HG03520 (cell line): Measurements from ENCODE around the gene AMOTL1.
"Not testable (repeated sequence)": the region's sequence is repeated elsewhere in the genome, so short reads cannot be mapped to it uniquely, and the experiment has no call there.

Experiments
- ATAC-seq: cut with Tn5 transposase; IDR thresholded peaks from one replicate; pipeline ENCODE4 v1.9.1; 2021; ENCODE audit warnings: mild to moderate bottlenecking, moderate library complexity; ENCODE audit not compliant: unreplicated experiment

Gene AMOTL1

DNA sequence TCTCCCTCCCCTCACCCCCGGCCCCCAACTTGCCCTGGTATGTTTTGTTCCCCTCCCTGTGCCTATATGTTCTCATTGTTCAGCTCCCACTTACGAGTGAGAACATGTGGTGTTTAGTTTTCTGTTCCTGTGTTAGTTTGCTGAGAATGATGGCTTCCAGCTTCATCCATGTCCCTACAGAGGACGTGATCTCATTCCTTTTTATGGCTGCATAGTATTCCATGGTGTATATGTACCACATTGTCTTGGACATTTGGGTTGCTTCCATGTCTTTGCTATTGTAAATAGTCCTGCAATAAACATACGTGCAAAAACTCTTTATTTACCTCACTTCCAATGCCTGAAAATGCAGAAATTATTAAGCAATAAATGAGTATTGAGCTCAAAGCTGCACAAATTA lies 85.1 kb downstream of the AMOTL1 start:
- not testable (repeated sequence) for ATAC-seq

- ATAC-seq = no peak
These were observed 85.7 kb downstream of the AMOTL1 start for GRCh38 chr11:94853836-94854235.

DNA sequence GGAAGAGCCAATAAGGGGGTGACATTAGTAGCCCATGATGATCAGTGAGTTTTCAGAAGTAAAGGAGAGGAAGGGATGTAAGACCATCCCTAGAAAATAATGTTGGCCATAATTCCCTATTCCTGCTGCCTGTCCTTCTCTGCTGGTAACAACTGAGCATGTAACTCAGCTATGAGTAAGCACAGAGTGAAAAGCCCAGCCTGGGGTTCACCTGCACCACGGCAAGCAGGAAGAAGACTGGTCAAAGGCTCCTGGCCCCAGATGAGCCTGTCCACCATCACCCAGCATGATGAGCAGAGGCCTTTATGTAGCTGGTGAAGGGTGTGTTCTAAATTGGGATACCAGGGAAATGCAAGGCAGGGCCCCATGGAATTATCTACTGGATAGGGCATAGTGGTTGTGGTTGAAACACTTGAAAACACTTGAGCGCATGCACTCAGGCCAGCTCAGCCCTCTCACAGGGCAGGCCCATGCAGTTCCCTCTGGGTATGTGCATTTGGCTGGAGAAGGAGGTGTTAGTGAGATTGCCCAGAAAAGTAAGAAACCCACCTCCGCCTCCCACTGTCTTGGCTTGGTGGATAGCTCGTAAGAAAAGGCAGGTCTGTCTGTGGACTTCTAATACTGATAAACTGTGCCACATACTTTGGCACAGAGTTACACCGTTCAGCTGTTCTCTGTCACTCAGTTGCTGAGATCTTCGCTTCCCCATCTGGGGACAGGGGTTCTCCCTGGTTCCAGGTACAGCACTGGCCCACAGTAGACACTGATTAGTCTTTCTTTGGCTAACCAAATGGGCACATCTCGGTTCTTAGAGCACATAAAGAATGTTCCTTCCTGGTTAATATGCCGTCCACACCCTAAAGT lies 86.8 kb downstream of the AMOTL1 start:
- ATAC-seq = no peak

GRCh38 chr11:94855666-94856065 lies 87.5 kb downstream of the AMOTL1 start:
- no peak for ATAC-seq

DNA sequence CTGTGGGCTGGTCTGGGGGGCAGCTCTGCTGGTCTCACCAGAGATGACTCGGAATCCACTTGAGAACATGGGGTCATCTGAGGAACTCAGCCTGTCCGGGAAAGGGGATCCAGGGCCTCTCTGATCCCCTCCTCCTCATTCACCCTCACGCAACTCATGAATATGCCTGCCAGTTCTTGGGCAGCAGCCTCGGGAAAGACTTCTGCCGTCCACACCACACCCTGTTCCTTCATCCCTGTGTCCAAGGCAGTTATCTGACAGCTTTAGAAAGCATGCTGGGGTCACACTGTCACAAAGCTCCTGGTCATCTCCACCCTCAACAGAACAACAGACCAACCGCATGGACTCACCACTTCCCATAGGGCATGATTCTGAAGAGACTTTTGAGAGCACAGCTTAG lies 88.3 kb downstream of the AMOTL1 start:
- ATAC-seq = no peak

DNA sequence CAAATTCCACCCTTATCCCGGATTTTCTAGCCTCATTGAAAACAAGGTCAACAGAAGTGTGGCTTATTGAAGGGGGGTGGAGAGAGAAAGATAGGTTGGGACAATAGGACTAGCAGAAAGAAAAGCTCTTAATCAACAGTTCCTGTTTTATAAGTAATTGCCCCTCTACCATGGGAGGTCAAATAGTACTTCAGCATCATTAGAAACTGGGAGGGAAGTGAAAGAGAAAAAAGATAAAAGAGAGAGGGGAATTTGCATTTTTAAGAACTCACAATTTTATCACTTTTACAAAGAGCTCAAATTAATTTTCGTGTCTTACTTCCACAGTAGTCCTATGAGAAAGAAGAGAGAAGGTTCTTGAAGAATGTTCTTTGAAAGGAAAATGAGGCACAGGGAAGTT lies 89.2 kb downstream of the AMOTL1 start:
- no peak for ATAC-seq

GRCh38 chr11:94858012-94858705 lies 90.0 kb downstream of the AMOTL1 start:
- ATAC-seq = no peak

- no peak for ATAC-seq
These were observed 92.2 kb downstream of the AMOTL1 start for GRCh38 chr11:94860333-94860732.

DNA sequence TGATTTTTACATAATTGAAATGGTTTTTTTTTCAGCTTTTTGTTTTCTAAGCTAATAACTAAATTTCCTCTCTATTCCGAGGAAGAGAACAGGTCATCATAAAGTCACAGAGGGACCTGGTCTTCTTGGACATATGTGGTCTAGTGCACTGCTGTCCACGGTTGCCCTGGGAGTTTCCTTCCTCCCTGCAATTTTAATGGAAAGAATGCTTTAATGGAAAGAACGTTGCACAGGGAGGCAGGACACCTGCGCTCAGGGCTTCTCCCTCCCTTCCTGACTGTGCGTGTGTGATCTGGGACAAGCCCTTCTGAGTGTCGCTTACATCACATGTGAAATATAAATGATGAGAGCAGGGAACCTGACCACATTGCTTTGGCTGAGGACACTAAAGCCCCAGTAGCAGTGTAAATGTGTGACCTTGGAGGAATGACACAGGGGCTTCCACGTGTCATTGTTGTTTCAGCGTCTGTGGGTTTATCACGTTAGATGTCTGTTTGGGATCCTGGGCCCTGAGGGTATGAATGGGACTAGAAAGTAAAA lies 93.2 kb downstream of the AMOTL1 start:
- ATAC-seq = no peak

DNA sequence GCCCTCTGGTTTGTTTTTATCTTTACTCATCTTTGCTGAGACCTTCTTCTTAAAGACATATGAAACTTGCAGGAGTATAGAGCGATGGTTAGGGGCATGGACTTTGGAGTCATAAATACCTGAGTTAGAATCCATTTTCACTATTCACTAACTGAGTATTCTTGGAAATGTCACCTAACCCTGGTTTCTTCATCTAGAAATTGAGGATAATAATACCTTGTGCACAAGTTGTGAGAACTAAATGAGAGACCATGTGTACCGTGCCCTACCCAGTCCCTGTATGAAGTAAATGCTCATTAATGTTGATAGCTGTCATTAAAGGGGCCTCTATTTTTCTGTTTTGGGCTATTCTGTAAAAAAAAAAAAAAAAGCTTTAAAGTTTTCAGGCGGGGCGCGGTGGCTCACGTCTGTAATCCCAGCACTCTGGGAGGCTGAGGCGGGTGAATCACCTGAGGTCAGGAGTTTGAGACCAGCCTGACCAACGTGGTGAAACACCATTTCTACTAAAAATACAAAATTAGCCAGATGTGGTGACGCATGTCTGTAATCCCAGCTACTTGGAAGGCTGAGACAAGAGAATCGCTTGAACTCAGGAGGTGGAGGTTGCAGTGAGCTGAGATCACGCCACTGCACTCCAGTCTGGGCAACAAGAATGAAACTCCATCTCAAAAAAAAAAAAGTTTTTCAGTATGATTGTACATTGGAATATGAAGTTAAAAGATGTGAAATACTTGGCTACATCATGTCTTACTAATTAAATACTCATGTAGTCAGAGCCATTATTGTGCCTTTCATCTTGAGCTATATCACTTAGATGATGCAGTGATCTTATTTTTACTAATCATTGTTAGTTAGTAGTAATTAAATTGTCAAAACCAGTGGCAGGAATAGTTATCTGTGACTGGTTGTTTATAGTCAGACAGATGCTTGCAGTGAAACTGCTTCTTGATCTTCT lies 95.0 kb downstream of the AMOTL1 start:
- ATAC-seq = no peak

- no peak for ATAC-seq
These were observed 96.4 kb downstream of the AMOTL1 start for GRCh38 chr11:94864506-94865045.

GRCh38 chr11:94866231-94866822 lies 98.2 kb downstream of the AMOTL1 start:
- ATAC-seq = no peak

GRCh38 chr11:94866936-94867795 lies 99.0 kb downstream of the AMOTL1 start:
- ATAC-seq = no peak

DNA sequence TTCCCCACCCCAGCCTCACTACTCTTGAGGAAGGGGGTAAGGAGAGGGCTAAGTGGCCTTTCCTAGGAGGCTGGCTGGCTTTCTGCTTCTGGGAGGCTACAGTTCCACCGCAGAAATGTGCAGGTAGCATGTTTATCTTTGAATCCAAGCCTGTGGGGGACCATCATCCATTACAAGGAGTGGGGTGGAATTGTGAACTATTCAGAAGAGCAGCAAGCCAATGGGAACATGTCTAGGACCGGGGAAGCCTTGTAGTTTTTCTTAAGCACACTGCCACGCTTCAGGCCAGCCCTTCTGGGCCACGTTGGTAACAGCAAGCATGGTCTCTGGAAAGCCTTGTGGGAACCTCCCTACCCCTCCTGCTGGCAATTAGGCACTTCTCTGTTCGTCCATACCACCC lies 100.3 kb downstream of the AMOTL1 start:
- no peak for ATAC-seq

DNA sequence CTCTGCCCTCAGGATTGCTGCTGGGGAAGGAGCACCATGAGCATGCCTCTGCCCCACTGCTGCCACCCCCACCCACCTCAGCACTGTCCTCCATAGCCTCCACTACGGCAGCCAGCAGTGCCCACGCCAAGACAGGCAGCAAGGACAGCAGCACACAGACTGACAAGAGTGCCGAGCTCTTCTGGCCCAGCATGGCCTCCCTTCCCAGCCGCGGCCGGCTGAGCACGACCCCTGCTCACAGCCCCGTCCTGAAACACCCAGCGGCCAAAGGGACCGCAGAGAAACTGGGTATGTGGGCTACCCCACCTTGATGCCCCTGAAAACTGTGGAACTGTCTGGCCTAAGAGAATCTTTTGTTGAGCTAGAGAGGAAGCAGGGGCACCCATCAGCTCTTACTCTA lies 101.0 kb downstream of the AMOTL1 start:
- ATAC-seq = no peak

DNA sequence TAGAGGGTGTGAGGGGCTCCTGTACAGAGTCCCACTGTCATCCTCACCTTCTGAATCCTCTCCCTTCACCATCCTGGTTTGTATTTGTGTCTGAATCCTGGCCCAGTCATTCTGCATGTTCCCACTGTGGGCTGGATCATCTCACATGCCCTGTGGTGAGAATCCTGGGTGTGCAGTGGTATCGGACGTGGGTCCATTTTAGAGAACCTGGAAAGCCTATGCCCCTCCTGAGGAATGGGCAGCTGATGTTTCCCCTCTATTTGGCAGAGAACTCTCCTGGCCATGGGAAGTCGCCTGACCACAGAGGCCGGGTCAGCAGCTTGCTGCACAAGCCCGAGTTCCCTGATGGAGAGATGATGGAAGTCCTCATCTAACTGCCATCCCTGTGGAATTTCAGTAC lies 102.3 kb downstream of the AMOTL1 start:
- no peak for ATAC-seq

- no peak for ATAC-seq
These were observed 103.5 kb downstream of the AMOTL1 start for GRCh38 chr11:94871491-94872185.

DNA sequence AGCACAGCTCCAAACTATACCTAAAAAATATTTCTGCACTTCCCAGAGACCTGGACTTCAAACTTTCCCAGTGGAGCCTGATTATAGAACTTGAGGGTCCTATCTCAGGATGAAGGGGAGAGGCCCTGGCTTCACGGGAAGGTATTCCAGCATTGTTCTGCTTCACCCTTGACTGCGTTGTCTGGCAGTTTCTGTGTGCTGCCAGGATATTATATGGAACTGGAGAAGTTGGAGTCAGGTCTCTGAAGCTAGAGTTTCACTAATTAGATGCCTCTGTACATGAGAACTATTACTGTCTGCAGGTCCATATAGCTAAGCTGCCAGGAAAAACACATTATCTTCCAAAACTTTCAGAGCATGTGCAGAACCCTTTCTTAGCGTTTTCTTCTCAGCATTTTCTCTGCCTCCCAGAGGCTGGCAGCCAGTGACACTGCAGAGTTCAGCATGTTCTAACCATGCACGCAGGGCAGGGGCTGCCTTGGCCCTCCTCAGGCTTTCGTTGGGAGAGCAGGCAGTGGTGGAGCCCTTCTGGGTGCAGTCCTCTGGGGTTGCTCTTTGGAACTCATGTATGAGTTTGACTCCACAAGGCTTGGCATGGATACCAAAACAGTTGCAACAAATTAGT lies 105.9 kb downstream of the AMOTL1 start:
- no peak for ATAC-seq
